ENCODE results near the gene CYB5R4. TPM values are rescaled to one million over a fixed set of nuclear protein-coding genes. Genes with fewer than 3 reads are reported as not detected.

The CYB5R4 gene
- total RNA-seq, 2 experiments from 2014 or later, result 15.5 to 16.3 TPM

DNA sequence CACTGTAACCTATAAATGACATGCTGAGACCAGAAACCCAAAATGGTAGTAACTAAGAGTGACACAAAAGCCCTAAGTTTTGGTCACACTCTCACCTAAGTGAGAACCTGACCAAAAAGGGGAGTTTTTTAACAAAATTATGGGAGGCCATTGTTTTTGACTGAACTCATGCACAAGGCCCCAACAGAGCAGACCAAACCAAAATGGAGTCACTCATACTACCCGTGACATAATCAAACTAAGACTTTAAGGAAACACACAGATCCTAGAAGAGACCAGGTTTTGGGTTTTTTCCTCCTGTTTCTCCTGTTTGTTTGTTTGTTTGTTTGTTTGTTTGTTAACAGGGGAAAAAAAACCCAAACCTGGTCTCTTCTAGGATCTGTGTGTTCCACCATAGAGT is 124.9 kb downstream of the CYB5R4 start:
- Mint-ChIP-seq H3K27me3 (no peaks in the 10 kb centered on the region), H3K4me1 (ENCODE audit: low read depth) (no peaks in the 10 kb centered on the region), H3K9me3 (peaks cover 4% of the 10 kb centered on the region), H3K27ac (no peak overlapping the region), H3K36me3 (ENCODE audit: low read depth) (no peaks in the 10 kb centered on the region), H3K4me3 (no peak overlapping the region)
- no peak for ATAC-seq (ENCODE audit: poor library complexity)
- Histone ChIP-seq H3K36me3 (ENCODE audit: insufficient read depth, low read length) (no peaks in the 10 kb centered on the region), H3K4me1 (ENCODE audit: insufficient read depth, low read length) (no peaks in the 10 kb centered on the region), H3K4me3 (ENCODE audit: low read length) (no peak overlapping the region), H3K9me3 (ENCODE audit: control insufficient read depth in 1 of 2, insufficient read depth in 1 of 2, low read length in 2 of 2) (no peaks in the 10 kb centered on the region), H3K27me3 (ENCODE audit: control insufficient read depth in 1 of 2, insufficient read depth in 2 of 2, low read length in 2 of 2) (no peaks in the 10 kb centered on the region), H3K27ac (ENCODE audit: low read depth in 1 of 2, low read length in 2 of 2) (no peak overlapping the region)
- POLR2A ChIA-PET, result no interaction called here
- no peak for DNase-seq
- intact Hi-C loops (cut with DNase I, micrococcal nuclease), result no loop called here
- TF ChIP-seq, protein P1, sequence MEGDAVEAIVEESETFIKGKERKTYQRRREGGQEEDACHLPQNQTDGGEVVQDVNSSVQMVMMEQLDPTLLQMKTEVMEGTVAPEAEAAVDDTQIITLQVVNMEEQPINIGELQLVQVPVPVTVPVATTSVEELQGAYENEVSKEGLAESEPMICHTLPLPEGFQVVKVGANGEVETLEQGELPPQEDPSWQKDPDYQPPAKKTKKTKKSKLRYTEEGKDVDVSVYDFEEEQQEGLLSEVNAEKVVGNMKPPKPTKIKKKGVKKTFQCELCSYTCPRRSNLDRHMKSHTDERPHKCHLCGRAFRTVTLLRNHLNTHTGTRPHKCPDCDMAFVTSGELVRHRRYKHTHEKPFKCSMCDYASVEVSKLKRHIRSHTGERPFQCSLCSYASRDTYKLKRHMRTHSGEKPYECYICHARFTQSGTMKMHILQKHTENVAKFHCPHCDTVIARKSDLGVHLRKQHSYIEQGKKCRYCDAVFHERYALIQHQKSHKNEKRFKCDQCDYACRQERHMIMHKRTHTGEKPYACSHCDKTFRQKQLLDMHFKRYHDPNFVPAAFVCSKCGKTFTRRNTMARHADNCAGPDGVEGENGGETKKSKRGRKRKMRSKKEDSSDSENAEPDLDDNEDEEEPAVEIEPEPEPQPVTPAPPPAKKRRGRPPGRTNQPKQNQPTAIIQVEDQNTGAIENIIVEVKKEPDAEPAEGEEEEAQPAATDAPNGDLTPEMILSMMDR (IDR thresholded peaks at IDR 0.05), result no peak
- CTCF ChIA-PET, result no interaction called here

DNA sequence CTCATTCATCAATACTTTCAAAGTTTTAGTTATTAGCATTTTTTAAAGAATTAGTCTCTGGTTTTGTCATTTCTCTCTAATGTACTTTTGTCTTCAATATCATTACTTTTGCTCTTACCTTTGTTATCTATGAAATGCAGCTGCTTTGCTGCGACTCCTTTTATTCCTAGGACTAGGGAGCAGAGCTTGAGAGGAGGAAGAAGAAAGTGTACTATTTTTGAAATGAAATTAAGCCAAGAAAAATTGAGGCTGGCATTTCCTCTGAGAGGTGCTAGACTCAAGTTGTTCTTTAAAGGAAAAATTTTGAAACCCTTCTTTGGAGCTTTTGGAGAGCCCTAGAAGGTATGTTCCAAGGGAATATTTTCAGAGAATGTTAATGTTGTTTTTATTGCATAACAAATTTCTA is 125.8 kb downstream of the CYB5R4 start:
- ChIA-PET POLR2A (no interaction called here), CTCF (no interaction called here)
- H3K9me3 Mint-ChIP-seq, result no peaks in the 10 kb centered on the region
- no peaks in the 10 kb centered on the region for H3K36me3 Mint-ChIP-seq (ENCODE audit: low read depth)
- Histone ChIP-seq H3K9me3 (ENCODE audit: control insufficient read depth in 1 of 2, insufficient read depth in 1 of 2, low read length in 2 of 2) (no peaks in the 10 kb centered on the region), H3K4me3 (ENCODE audit: low read length) (no peak overlapping the region), H3K27me3 (ENCODE audit: control insufficient read depth in 1 of 2, insufficient read depth in 2 of 2, low read length in 2 of 2) (no peaks in the 10 kb centered on the region), H3K4me1 (ENCODE audit: insufficient read depth, low read length) (no peaks in the 10 kb centered on the region), H3K27ac (ENCODE audit: low read depth in 1 of 2, low read length in 2 of 2) (no peak overlapping the region), H3K36me3 (ENCODE audit: insufficient read depth, low read length) (no peaks in the 10 kb centered on the region)
- no peak overlapping the region for H3K27ac Mint-ChIP-seq
- intact Hi-C loops (cut with DNase I, micrococcal nuclease), result no loop called here
- no peaks in the 10 kb centered on the region for H3K4me1 Mint-ChIP-seq (ENCODE audit: low read depth)
- H3K27me3 Mint-ChIP-seq, result no peaks in the 10 kb centered on the region
- TF ChIP-seq, protein P1 (IDR thresholded peaks at IDR 0.05), result no peak
- H3K4me3 Mint-ChIP-seq, result no peak overlapping the region
- DNase-seq (no peak), ATAC-seq (ENCODE audit: poor library complexity) (no peak)

DNA sequence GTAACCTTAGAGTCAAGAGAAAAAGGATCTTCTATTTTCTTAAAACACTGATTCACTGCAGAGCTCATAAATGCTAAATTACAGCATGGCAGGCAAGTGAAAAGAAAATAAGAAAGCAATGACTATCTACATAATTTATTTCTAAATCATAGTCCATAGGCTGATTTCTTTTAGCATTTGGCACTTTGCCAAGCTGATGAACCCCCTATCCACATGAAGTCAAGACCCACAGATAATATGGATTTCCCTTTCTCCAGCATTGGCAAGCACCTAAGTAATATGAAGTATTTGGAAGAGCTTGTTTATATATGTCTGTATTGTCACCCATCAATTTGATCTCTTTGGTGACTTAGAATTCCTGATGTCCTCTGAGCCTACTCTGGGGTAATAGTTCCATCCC is 126.2 kb downstream of the CYB5R4 start:
- H3K4me3 Mint-ChIP-seq, result no peak overlapping the region
- intact Hi-C loops (cut with DNase I, micrococcal nuclease), result no loop called here
- no peaks in the 10 kb centered on the region for H3K4me1 ChIP-seq (ENCODE audit: insufficient read depth, low read length)
- ATAC-seq (ENCODE audit: poor library complexity) (no peak), DNase-seq (no peak)
- H3K4me1 Mint-ChIP-seq (ENCODE audit: low read depth), result no peaks in the 10 kb centered on the region
- H3K9me3 ChIP-seq (ENCODE audit: control insufficient read depth in 1 of 2, insufficient read depth in 1 of 2, low read length in 2 of 2), result no peaks in the 10 kb centered on the region
- no peaks in the 10 kb centered on the region for H3K27me3 ChIP-seq (ENCODE audit: control insufficient read depth in 1 of 2, insufficient read depth in 2 of 2, low read length in 2 of 2)
- H3K27ac ChIP-seq (ENCODE audit: low read depth in 1 of 2, low read length in 2 of 2), result no peak overlapping the region
- no peaks in the 10 kb centered on the region for H3K36me3 Mint-ChIP-seq (ENCODE audit: low read depth)
- H3K27me3 Mint-ChIP-seq, result no peaks in the 10 kb centered on the region
- no peak overlapping the region for H3K4me3 ChIP-seq (ENCODE audit: low read length)
- POLR2A ChIA-PET, result no interaction called here
- no peak overlapping the region for H3K27ac Mint-ChIP-seq
- TF ChIP-seq, protein P1 (IDR thresholded peaks at IDR 0.05), result no peak
- no peaks in the 10 kb centered on the region for H3K36me3 ChIP-seq (ENCODE audit: insufficient read depth, low read length)
- CTCF ChIA-PET, result no interaction called here
- H3K9me3 Mint-ChIP-seq, result no peaks in the 10 kb centered on the region

Measured in CD4-positive, alpha-beta T cell (primary cell).